Suprapubic skin (tissue), 4 donors: ENCODE measurements around the gene MEF2C. TPM values are rescaled to one million over a fixed set of nuclear protein-coding genes. Genes with fewer than 3 reads are reported as not detected.
"Not testable (repeated sequence)": the region's sequence is repeated elsewhere in the genome, so short reads cannot be mapped to it uniquely, and the experiment has no call there.

ENCODE experiments used
- DNase-seq, 2 donors: peaks; one replicate each; pipeline ENCODE4 v3.0.0-alpha.2; 2019; ENCODE audit warnings: low spot score in 2 of 2
- H3K27ac ChIP-seq: fragments of 200-600 bp; sonication (generic); one replicate; pipeline ENCODE4 v1.5.1; 2019
- H3K27me3 ChIP-seq: fragments of 200-600 bp; sonication (generic); one replicate; pipeline ENCODE4 v1.5.1; 2019
- H3K36me3 ChIP-seq: fragments of 200-600 bp; sonication (generic); one replicate; pipeline ENCODE4 v1.5.1; 2019
- H3K4me1 ChIP-seq: fragments of 200-600 bp; sonication (generic); one replicate; pipeline ENCODE4 v1.5.1; 2019
- H3K4me3 ChIP-seq: fragments of 200-600 bp; sonication (generic); one replicate; pipeline ENCODE4 v1.5.1; 2019; ENCODE audit warnings: mild to moderate bottlenecking
- H3K9me3 ChIP-seq: fragments of 200-600 bp; sonication (generic); one replicate; pipeline ENCODE4 v1.5.1; 2019
- EP300 ChIP-seq: sonication (generic); formaldehyde crosslinking; IDR thresholded peaks from one replicate; pipeline ENCODE4 v1.6.1; 2017; ENCODE audit warnings: antibody characterized with exemption
- POLR2A ChIP-seq, 2 donors: fragments of 450-650 bp; IDR thresholded peaks; one replicate each; pipeline ENCODE4 v1.6.1; 2017; ENCODE audit warnings: antibody characterized with exemption in 2 of 2, mild to moderate bottlenecking in 2 of 2, moderate library complexity in 2 of 2
- POLR2AphosphoS5 ChIP-seq, 3 donors: sonication (generic); formaldehyde crosslinking; IDR thresholded peaks; one replicate each; pipeline ENCODE4 v1.6.1; 2017; ENCODE audit warnings: antibody characterized with exemption in 3 of 3
- WGBS: methylation state at CpG from one replicate; pipeline ENCODE4 v1.1.5; 2018; 5-methylcytosine and 5-hydroxymethylcytosine counted together
- total RNA-seq, 4 donors: library from RNA; depleted of rRNA; stranded (reverse); fragments of >200 nt; gene quantifications; one replicate each; pipeline ENCODE4 v1.1.0, GENCODE V29; 2016
- TF ChIP-seq, protein P1 (sequence below), 2 donors: fragments of 200-600 bp in 1 of 2; fragments of 450-650 bp in 1 of 2; sonication (generic) in 1 of 2; IDR thresholded peaks; one replicate each; pipeline ENCODE4 v1.5.1; 2016 to 2019; ENCODE audit warnings: antibody characterized with exemption in 2 of 2, mild to moderate bottlenecking in 1 of 2, moderate library complexity in 1 of 2

The MEF2C gene
- total RNA-seq, 4 donors from 2014 or later: 5.9 to 15.9 (median 10.1) TPM

DNA sequence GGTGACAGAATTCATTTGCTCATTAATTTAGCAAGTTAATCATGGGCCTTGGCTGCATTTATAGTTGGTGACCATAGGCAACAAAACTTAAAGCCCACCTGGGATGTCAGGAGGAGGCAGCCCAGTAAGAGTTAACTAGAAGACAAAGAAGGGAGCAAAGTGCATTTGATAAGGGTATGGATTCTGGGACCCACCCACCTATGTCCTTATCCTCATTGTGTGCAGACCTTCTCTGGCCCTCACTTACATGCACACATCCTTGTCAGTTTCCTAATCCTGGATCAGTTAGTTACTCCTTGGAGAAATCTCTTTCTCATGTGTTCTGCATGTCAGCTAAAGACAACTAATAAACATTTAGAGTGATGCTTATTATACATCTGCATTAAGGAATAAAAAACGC lies 24.6 kb downstream of the MEF2C start:
- no peaks in the 10 kb centered on the region for H3K36me3 ChIP-seq
- TF ChIP-seq EP300 (no peak), POLR2AphosphoS5 (IDR thresholded peaks at IDR 0.05) (no peak), POLR2A (IDR thresholded peaks at IDR 0.05) (no peak)
- peaks cover 8% of the 10 kb centered on the region for H3K4me1 ChIP-seq
- H3K4me3 ChIP-seq: no peak overlapping the region
- H3K27me3 ChIP-seq: no peaks in the 10 kb centered on the region
- H3K27ac ChIP-seq: no peak overlapping the region
- no peak for DNase-seq
- no peaks in the 10 kb centered on the region for H3K9me3 ChIP-seq
- WGBS: 85% methylated on average over 1 of the region's 1 CpG

DNA sequence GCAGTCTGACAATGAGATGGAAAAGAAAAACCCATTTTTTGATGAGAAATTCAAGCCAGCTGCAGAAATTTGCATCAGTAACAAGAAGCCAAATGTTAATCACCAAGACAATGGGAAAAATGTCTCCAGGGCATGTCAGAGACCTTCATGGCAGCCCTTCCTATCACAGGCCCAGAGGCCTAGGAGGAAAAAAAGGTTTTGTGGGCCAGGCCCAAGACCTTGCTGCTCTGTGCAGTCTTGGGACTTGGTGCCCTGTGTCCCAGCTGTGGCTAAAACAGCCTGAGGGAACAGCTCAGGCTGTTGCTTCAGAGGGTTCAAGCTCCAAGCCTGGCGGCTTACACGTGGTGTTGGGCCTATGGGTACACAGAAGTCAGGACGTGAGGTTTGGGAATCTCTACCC lies 26.6 kb downstream of the MEF2C start:
- 83% methylated on average over 1 of the region's 3 CpGs for WGBS
- not testable (repeated sequence) for H3K36me3 ChIP-seq, H3K9me3 ChIP-seq, H3K4me3 ChIP-seq, H3K27ac ChIP-seq, H3K27me3 ChIP-seq, H3K4me1 ChIP-seq, DNase-seq

DNA sequence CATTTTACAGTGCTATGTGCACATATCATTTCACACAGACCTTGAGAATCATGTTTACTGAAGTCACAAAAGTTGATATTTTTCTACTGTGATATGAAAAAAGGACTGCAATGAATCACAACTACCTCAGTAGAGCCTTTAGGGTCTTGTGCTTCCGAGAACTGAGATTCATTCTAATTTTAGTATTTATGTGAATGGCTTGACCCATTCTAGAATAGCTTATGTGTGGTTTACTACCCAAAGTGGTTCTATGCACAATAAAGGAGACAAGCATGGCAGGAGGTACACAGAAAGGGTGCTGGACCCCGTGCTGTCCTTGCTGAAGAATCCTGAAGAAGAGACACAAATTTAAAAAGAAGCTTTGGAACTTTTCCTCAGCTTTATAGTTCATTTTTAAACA lies 28.2 kb downstream of the MEF2C start:
- Histone ChIP-seq H3K27me3 (no peaks in the 10 kb centered on the region), H3K36me3 (no peaks in the 10 kb centered on the region), H3K4me1 (no peaks in the 10 kb centered on the region), H3K9me3 (no peaks in the 10 kb centered on the region), H3K4me3 (no peak overlapping the region), H3K27ac (no peak overlapping the region)
- DNase-seq: no peak
- TF ChIP-seq POLR2AphosphoS5 (IDR thresholded peaks at IDR 0.05): no peak
- TF ChIP-seq, protein P1, sequence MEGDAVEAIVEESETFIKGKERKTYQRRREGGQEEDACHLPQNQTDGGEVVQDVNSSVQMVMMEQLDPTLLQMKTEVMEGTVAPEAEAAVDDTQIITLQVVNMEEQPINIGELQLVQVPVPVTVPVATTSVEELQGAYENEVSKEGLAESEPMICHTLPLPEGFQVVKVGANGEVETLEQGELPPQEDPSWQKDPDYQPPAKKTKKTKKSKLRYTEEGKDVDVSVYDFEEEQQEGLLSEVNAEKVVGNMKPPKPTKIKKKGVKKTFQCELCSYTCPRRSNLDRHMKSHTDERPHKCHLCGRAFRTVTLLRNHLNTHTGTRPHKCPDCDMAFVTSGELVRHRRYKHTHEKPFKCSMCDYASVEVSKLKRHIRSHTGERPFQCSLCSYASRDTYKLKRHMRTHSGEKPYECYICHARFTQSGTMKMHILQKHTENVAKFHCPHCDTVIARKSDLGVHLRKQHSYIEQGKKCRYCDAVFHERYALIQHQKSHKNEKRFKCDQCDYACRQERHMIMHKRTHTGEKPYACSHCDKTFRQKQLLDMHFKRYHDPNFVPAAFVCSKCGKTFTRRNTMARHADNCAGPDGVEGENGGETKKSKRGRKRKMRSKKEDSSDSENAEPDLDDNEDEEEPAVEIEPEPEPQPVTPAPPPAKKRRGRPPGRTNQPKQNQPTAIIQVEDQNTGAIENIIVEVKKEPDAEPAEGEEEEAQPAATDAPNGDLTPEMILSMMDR (IDR thresholded peaks at IDR 0.05): no peak
- TF ChIP-seq EP300: no peak
- TF ChIP-seq POLR2A (IDR thresholded peaks at IDR 0.05): no peak
- 81% methylated on average over 2 of the region's 2 CpGs for WGBS

DNA sequence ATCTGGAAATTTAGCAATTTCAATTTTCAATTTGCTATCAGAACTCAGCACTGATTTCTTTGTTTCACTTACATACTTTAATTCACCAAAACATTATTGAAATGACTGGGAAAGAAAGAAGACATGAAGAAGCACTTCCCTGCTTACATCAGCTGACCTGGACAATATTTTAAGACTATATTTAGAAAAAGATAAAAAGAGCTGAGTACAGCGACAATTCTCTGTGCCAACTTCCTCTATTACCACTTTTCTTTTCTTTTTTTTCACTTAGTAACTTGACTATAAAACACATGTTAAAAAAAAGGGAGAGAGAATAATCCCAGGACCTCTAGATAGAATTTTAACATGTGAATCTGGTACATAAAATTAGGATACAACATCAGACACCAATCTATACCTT lies 35.6 kb downstream of the MEF2C start:
- DNase-seq: no peak
- no peak overlapping the region for H3K4me3 ChIP-seq
- H3K36me3 ChIP-seq: no peaks in the 10 kb centered on the region
- no peaks in the 10 kb centered on the region for H3K9me3 ChIP-seq
- no peaks in the 10 kb centered on the region for H3K27me3 ChIP-seq
- no peaks in the 10 kb centered on the region for H3K4me1 ChIP-seq
- no peak overlapping the region for H3K27ac ChIP-seq
- no peak for TF ChIP-seq POLR2AphosphoS5 (IDR thresholded peaks at IDR 0.05)
- TF ChIP-seq POLR2A (IDR thresholded peaks at IDR 0.05): no peak
- TF ChIP-seq, protein P1 (IDR thresholded peaks at IDR 0.05): no peak
- no peak for TF ChIP-seq EP300
- WGBS: 16% methylated on average over 1 of the region's 1 CpG

DNA sequence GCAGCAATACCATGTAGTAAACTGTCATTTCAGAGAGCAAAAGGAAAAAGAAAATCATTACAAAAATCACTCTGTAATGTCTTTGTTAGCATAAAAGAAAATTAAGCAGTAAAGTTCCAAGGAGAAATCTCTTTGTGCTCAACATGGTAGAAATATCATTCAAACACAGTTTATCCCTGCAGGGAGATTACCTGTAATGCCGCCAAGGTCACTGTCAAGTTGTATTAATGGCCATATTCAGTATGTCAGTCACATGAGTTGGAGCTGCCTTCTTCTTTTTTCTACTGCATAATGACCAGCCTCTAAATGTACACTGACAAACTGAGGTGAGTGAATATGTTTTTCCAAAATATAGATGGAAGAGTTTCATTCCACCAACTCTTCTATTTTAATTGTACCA lies 36.5 kb downstream of the MEF2C start:
- WGBS: 96% methylated on average over 1 of the region's 1 CpG
- TF ChIP-seq EP300 (no peak), POLR2AphosphoS5 (IDR thresholded peaks at IDR 0.05) (no peak), POLR2A (IDR thresholded peaks at IDR 0.05) (no peak)
- TF ChIP-seq, protein P1 (IDR thresholded peaks at IDR 0.05): no peak
- H3K4me1 ChIP-seq: no peaks in the 10 kb centered on the region
- no peaks in the 10 kb centered on the region for H3K36me3 ChIP-seq
- no peaks in the 10 kb centered on the region for H3K9me3 ChIP-seq
- H3K27me3 ChIP-seq: no peaks in the 10 kb centered on the region
- no peak for DNase-seq
- no peak overlapping the region for H3K4me3 ChIP-seq
- no peak overlapping the region for H3K27ac ChIP-seq

DNA sequence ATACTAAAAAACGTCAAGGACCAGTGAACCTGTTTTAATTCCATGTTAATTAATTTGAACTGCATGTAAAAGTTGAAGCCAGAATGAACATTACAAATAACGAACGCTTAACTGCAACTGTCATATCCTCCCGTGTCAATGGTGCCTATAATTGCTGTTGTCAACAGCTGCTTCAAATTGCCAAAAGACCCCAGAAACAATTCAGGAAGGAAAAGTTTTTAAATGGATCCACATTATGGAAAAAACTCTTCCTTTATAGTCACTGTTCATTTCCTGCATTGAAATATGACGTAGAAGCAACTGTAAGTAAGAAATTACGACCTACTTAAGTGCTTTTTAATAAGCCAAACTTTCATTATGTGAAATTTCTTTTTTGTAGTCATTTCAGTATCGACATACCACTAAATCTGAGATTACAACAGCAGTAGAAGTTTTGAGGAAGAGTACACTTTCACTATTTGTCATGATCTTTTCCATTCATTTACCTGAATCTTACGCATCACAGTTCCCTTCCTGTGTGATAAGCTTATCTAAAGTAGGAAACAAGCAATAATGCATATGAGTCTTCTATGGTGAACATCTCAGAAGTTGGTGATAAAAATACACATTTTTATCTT lies 37.8 kb downstream of the MEF2C start:
- Histone ChIP-seq H3K27ac (no peak overlapping the region), H3K4me3 (no peak overlapping the region), H3K4me1 (no peaks in the 10 kb centered on the region), H3K9me3 (no peaks in the 10 kb centered on the region), H3K27me3 (no peaks in the 10 kb centered on the region), H3K36me3 (no peaks in the 10 kb centered on the region)
- TF ChIP-seq EP300 (no peak), POLR2AphosphoS5 (IDR thresholded peaks at IDR 0.05) (no peak), POLR2A (IDR thresholded peaks at IDR 0.05) (no peak)
- TF ChIP-seq, protein P1 (IDR thresholded peaks at IDR 0.05): no peak
- DNase-seq: no peak
- 70% methylated on average over 8 of the region's 8 CpGs for WGBS
